PFSK-1 (cell line): Measurements from ENCODE around the gene DNAAF5.

Experiments used
- POLR2AphosphoS5 ChIP-seq: IDR thresholded peaks from 2 replicates; pipeline ENCODE4 v1.6.1; 2012; ENCODE audit warnings: low read depth, mild to moderate bottlenecking, control low read depth, low read length, moderate library complexity
- TF ChIP-seq, protein P1 (sequence below), 2 experiments: IDR thresholded peaks; 2 replicates each; pipeline versions ENCODE4 v1.6.1 to v1.8.0; 2011 to 2012; ENCODE audit warnings: low read depth in 2 of 2, low read length in 2 of 2, control low read depth in 1 of 2, inconsistent platforms in 1 of 2, mild to moderate bottlenecking in 1 of 2, moderate library complexity in 1 of 2; ENCODE audit not compliant: insufficient read depth in 1 of 2

DNA sequence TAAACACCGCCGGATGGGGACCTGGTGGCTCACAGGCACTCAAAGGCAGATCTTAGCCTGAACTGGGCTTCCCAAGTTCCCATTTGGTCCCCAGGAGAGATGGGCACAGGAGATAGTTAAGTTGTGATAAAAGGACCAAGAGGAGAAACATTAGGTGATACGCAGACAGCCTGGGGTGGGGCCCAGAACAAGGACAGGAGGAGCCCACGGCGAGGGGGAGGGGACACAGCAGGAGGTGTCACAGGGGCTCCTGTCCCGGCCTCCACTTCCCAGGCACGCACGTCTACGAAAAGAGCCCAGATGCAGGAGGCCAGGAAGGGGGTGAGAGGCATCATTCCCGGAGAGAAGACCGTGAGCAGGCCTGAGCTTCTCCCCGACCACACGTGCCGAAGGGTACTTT is 16.3 kb upstream of the DNAAF5 start:
- TF ChIP-seq, protein P1, sequence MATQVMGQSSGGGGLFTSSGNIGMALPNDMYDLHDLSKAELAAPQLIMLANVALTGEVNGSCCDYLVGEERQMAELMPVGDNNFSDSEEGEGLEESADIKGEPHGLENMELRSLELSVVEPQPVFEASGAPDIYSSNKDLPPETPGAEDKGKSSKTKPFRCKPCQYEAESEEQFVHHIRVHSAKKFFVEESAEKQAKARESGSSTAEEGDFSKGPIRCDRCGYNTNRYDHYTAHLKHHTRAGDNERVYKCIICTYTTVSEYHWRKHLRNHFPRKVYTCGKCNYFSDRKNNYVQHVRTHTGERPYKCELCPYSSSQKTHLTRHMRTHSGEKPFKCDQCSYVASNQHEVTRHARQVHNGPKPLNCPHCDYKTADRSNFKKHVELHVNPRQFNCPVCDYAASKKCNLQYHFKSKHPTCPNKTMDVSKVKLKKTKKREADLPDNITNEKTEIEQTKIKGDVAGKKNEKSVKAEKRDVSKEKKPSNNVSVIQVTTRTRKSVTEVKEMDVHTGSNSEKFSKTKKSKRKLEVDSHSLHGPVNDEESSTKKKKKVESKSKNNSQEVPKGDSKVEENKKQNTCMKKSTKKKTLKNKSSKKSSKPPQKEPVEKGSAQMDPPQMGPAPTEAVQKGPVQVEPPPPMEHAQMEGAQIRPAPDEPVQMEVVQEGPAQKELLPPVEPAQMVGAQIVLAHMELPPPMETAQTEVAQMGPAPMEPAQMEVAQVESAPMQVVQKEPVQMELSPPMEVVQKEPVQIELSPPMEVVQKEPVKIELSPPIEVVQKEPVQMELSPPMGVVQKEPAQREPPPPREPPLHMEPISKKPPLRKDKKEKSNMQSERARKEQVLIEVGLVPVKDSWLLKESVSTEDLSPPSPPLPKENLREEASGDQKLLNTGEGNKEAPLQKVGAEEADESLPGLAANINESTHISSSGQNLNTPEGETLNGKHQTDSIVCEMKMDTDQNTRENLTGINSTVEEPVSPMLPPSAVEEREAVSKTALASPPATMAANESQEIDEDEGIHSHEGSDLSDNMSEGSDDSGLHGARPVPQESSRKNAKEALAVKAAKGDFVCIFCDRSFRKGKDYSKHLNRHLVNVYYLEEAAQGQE (IDR thresholded peaks at IDR 0.05; ENCODE audit: insufficient read depth in 1 of 2, low read depth in 2 of 2, low read length in 2 of 2): no peak
- TF ChIP-seq POLR2AphosphoS5: no peak
